ENCODE measurements around the gene KIF26B.

DNA sequence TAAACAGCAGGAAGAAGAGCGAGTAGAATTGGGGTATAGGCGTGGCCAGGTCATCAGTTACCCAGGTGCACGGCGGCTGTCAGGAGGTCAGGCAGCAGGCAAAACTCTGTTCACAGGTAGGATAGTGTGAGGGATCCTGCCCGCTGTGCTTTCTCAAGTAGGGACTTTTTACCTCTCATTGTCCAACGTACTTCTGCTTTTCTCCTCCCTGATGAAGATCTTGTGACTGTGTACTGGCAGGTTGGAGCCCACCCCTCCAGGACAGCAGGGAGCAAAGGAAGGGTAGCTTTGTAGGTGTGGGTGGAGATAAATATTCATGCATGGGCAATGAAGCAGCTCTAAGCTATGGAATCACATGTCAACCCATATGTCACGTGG, 373.5 kb downstream of the KIF26B start:
- TF ChIP-seq, protein P1, sequence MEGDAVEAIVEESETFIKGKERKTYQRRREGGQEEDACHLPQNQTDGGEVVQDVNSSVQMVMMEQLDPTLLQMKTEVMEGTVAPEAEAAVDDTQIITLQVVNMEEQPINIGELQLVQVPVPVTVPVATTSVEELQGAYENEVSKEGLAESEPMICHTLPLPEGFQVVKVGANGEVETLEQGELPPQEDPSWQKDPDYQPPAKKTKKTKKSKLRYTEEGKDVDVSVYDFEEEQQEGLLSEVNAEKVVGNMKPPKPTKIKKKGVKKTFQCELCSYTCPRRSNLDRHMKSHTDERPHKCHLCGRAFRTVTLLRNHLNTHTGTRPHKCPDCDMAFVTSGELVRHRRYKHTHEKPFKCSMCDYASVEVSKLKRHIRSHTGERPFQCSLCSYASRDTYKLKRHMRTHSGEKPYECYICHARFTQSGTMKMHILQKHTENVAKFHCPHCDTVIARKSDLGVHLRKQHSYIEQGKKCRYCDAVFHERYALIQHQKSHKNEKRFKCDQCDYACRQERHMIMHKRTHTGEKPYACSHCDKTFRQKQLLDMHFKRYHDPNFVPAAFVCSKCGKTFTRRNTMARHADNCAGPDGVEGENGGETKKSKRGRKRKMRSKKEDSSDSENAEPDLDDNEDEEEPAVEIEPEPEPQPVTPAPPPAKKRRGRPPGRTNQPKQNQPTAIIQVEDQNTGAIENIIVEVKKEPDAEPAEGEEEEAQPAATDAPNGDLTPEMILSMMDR (IDR thresholded peaks at IDR 0.05), result no peak
- no peak for TF ChIP-seq POLR2A (IDR thresholded peaks at IDR 0.05)

All from body of pancreas (tissue), 4 donors.